ENCODE results near the gene PSME3. TPM values are rescaled to one million over a fixed set of nuclear protein-coding genes. Genes with fewer than 3 reads are reported as not detected.
"Not testable (repeated sequence)": the region's sequence is repeated elsewhere in the genome, so short reads cannot be mapped to it uniquely, and the experiment has no call there.

The PSME3 gene
- total RNA-seq, 1 donor from 2014 or later, result 136 TPM

GRCh38 chr17:42849451-42850181, 16.4 kb downstream of the PSME3 start:
- Mint-ChIP-seq H3K4me3 (no peak overlapping the region), H3K36me3 (ENCODE audit: low read depth) (peaks cover 13% of the 10 kb centered on the region), H3K4me1 (peaks cover 17% of the 10 kb centered on the region), H3K9me3 (no peaks in the 10 kb centered on the region), H3K27me3 (peaks cover 5% of the 10 kb centered on the region), H3K27ac (no peak overlapping the region)
- no peak for TF ChIP-seq CTCF (IDR thresholded peaks at IDR 0.05)
- intact Hi-C loops (cut with micrococcal nuclease), result no loop called here
- ATAC-seq (ENCODE audit: low read depth) (no peak), DNase-seq (no peak)
- ChIA-PET POLR2A (no interaction called here), CTCF (no interaction called here)

- TF ChIP-seq CTCF (IDR thresholded peaks at IDR 0.05), result no peak
- Mint-ChIP-seq H3K27me3 (peaks cover 5% of the 10 kb centered on the region), H3K36me3 (ENCODE audit: low read depth) (peaks cover under 1% of the 10 kb centered on the region), H3K9me3 (no peaks in the 10 kb centered on the region), H3K4me1 (peaks cover 11% of the 10 kb centered on the region), H3K27ac (no peak within 1 kb of the TSS), H3K4me3 (no peak within 1 kb of the TSS)
- ChIA-PET CTCF (no interaction called here), POLR2A (no interaction called here)
- DNase-seq, result no peak
- intact Hi-C loops (cut with micrococcal nuclease), result no loop called here
- ATAC-seq (ENCODE audit: low read depth), result no peak
These were observed 17.8 kb downstream of the PSME3 start, which contains the start of gene AOC3 for GRCh38 chr17:42850954-42851353. TSS of gene AOC3 (plus strand) at chr17:42851199. CDS start at chr17:42851344, 145 bp downstream.

- H3K27me3 Mint-ChIP-seq; ATAC-seq (ENCODE audit: low read depth); H3K4me3 Mint-ChIP-seq; H3K9me3 Mint-ChIP-seq; POLR2A ChIA-PET; intact Hi-C loops (cut with micrococcal nuclease); H3K36me3 Mint-ChIP-seq (ENCODE audit: low read depth); DNase-seq; H3K27ac Mint-ChIP-seq; H3K4me1 Mint-ChIP-seq; CTCF ChIA-PET: not testable (repeated sequence)
These were observed 18.4 kb downstream of the PSME3 start for GRCh38 chr17:42851371-42852240.

DNA sequence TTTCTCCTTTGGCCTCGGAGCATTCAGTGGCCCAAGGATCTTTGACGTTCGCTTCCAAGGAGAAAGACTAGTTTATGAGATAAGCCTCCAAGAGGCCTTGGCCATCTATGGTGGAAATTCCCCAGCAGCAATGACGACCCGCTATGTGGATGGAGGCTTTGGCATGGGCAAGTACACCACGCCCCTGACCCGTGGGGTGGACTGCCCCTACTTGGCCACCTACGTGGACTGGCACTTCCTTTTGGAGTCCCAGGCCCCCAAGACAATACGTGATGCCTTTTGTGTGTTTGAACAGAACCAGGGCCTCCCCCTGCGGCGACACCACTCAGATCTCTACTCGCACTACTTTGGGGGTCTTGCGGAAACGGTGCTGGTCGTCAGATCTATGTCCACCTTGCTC, 19.2 kb downstream of the PSME3 start:
- Mint-ChIP-seq H3K4me1 (no peaks in the 10 kb centered on the region), H3K27me3 (peaks cover 5% of the 10 kb centered on the region), H3K4me3 (no peak overlapping the region), H3K36me3 (ENCODE audit: low read depth) (no peaks in the 10 kb centered on the region), H3K9me3 (no peaks in the 10 kb centered on the region), H3K27ac (no peak overlapping the region)
- no peak for DNase-seq
- ChIA-PET CTCF (no interaction called here), POLR2A (no interaction called here)
- ATAC-seq (ENCODE audit: low read depth), result no peak
- no peak for TF ChIP-seq CTCF (IDR thresholded peaks at IDR 0.05)
- intact Hi-C loops (cut with micrococcal nuclease), result no loop called here

- Mint-ChIP-seq H3K27ac (no peak overlapping the region), H3K27me3 (peaks cover 5% of the 10 kb centered on the region), H3K9me3 (no peaks in the 10 kb centered on the region), H3K4me1 (no peaks in the 10 kb centered on the region), H3K36me3 (ENCODE audit: low read depth) (no peaks in the 10 kb centered on the region), H3K4me3 (no peak overlapping the region)
- TF ChIP-seq CTCF (IDR thresholded peaks at IDR 0.05), result no peak
- intact Hi-C loops (cut with micrococcal nuclease), result no loop called here
- ATAC-seq (ENCODE audit: low read depth) (no peak), DNase-seq (no peak)
- CTCF ChIA-PET, result no interaction called here
- POLR2A ChIA-PET, result no interaction called here
These were observed 19.8 kb downstream of the PSME3 start for GRCh38 chr17:42853004-42853403.
